Activated naive CD4-positive, alpha-beta T cell treated with anti-CD3 and anti-CD28 coated beads for 36 hours (primary cell): ENCODE data around the gene HECTD4. TPM values are rescaled to one million over a fixed set of nuclear protein-coding genes. Genes with fewer than 3 reads are reported as not detected.
"Not testable (repeated sequence)": the region's sequence is repeated elsewhere in the genome, so short reads cannot be mapped to it uniquely, and the experiment has no call there.

ENCODE experiments used
- CTCF ChIA-PET: fragments of 350-600 bp; sonication (Branson Sonifier 250); formaldehyde crosslinking; loops from one replicate; lab custom pipeline; 2021; ENCODE audit warnings: antibody characterized with exemption; lab: Charles Lee
- DNase-seq: peaks from one replicate; pipeline ENCODE4 v3.0.0-alpha.2; 2020
- H3K27ac Mint-ChIP-seq: one replicate; pipeline ENCODE4 v1.8.0; 2021; ENCODE audit warnings: mild to moderate bottlenecking, mixed read lengths
- H3K27me3 Mint-ChIP-seq: one replicate; pipeline ENCODE4 v1.8.0; 2021; ENCODE audit warnings: low read depth, mixed read lengths
- H3K36me3 Mint-ChIP-seq: one replicate; pipeline ENCODE4 v1.8.0; 2021; ENCODE audit warnings: low read depth, mixed read lengths
- H3K4me1 Mint-ChIP-seq: one replicate; pipeline ENCODE4 v1.8.0; 2021; ENCODE audit warnings: low read depth, mixed read lengths
- H3K4me3 Mint-ChIP-seq: one replicate; pipeline ENCODE4 v1.8.0; 2021; ENCODE audit warnings: mild to moderate bottlenecking, moderate library complexity, mixed read lengths
- H3K9me3 Mint-ChIP-seq: one replicate; pipeline ENCODE4 v1.8.0; 2021; ENCODE audit warnings: mixed read lengths
- intact Hi-C: fragments of 100-400 bp; cut with micrococcal nuclease; formaldehyde crosslinking; loops from one replicate; pipeline ENCODE4 v1.15.1; 2023
- total RNA-seq, 2 experiments: library from RNA; stranded (reverse); gene quantifications; one replicate each; pipeline ENCODE4 v1.2.3, GENCODE V29; 2021

Gene HECTD4
- total RNA-seq, 2 experiments from 2014 or later: 17.6 to 19.2 TPM

DNA sequence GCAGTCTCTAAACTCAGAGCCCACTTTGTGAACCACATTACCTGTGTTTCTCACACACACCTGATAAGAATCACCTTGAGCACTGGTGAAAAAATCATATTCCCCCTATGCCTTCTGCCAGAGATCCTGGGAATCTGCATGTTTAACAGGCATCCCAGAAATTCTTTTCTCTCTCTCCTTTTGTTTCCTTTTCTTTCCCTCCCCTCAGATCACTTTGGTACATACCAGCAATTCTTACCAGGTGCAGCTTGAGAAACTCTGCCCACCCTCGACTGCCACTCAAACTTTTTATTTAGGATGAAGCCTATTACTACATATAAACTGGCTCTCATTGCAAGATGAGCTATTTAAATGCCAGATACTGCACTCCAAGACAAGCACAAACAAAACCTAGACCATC, 36.0 kb downstream of the HECTD4 start:
- Mint-ChIP-seq H3K4me1 (peaks cover 30% of the 10 kb centered on the region), H3K4me3 (no peak overlapping the region), H3K27ac (no peak overlapping the region), H3K36me3 (no peaks in the 10 kb centered on the region), H3K27me3 (no peaks in the 10 kb centered on the region), H3K9me3 (no peaks in the 10 kb centered on the region)
- intact Hi-C loops: no loop called here
- CTCF ChIA-PET: interaction anchor here (0.5 to 1.1 kb wide), 2 partner anchors 32 to 321 kb away, joined by 3 to 4 read pairs; no protein-coding TSS in a partner anchor
- DNase-seq: no peak

DNA sequence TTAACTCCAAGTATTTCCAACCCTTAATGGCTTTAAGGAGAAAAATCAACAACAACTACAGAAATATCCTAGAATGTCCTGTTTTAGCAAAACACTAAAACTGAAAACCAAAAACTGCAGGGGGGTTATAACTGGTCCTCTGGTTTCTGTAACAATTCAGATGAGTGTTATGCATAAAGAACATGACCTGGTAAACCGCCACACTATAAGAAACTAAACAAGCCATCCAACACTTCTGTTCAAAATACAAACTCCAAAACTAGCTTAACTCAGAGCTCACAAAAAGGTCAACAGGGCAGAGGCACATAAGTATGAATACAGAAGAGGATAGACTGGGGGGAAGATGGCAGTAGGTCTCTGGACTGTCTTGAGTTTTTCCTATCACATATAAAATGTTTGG, 38.0 kb downstream of the HECTD4 start:
- Mint-ChIP-seq H3K27me3 (no peaks in the 10 kb centered on the region), H3K4me1 (peaks cover 30% of the 10 kb centered on the region)
- CTCF ChIA-PET: interaction anchor here (0.7 kb wide), 2 partner anchors 28 to 161 kb away, joined by 3 to 4 read pairs; no protein-coding TSS in a partner anchor

DNA sequence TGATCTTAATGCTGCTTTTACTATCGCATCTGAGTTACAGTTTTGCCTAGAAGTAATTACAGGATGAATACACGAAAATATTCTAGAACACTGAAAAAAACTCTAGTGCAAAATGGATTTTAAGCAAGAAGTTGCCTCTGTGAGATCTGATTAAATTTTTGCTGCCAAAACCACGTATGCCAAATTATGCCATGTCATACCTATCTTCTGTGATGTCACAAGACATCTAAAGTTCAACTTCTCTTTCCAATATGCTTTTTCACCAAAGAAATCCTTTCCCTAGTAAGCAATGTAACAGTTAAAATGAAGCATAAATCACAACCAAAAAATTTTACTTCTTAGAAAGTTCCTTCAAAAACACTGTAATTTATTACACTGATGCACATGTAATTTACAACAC, 39.6 kb downstream of the HECTD4 start:
- Mint-ChIP-seq H3K27me3 (no peaks in the 10 kb centered on the region), H3K4me3 (no peak overlapping the region), H3K9me3 (no peaks in the 10 kb centered on the region), H3K4me1 (peaks cover 27% of the 10 kb centered on the region), H3K36me3 (no peaks in the 10 kb centered on the region), H3K27ac (no peak overlapping the region)
- no peak for DNase-seq
- intact Hi-C loops: no loop called here
- CTCF ChIA-PET: interaction anchor here (0.9 kb wide), 1 partner anchor 16 kb away, joined by 4 read pairs; no protein-coding TSS in a partner anchor

More for the DNA sequence above, 38.0 kb downstream of the HECTD4 start:
- intact Hi-C loops: no loop called here
- Mint-ChIP-seq H3K27ac (no peak overlapping the region), H3K4me3 (no peak overlapping the region), H3K9me3 (no peaks in the 10 kb centered on the region), H3K36me3 (no peaks in the 10 kb centered on the region)
- no peak for DNase-seq

DNA sequence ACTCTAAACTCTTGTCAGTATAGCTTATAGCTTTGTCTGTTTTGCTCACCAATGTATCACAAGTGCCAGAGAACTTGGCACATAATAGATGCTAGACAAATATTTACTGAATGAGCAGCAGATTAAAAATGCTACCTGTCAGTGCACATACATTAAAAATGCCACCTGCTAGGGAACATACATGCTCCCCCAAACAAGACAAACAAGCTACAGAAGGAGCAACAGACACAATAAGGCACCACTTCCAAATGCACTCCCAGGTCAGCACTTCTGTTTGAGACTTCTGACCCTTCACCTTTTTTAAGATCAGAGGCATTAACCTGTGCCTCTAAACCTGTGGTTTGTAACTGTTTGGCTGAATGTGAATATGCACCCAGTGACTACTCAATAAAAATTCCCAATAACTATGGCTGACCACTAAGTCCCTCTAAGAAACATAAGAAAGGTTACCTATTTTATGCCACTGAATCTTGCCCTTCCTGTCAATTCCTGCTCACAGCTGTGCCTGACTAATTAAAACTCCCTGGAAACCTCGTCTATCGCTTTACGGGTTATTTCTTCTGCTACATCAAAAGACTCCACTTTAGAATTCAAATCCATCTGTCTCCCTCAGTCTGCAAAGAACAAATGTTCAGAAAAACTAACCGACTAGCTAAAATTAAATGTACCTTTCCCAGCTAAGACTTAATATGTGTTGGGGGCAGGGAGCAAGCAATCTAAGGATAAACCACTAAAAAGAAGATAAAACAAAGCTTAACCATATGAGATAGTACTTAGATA, 41.0 kb downstream of the HECTD4 start:
- H3K4me3 Mint-ChIP-seq: no peak overlapping the region
- H3K27me3 Mint-ChIP-seq: no peaks in the 10 kb centered on the region
- CTCF ChIA-PET: interaction anchor here (0.6 to 1.6 kb wide), 2 partner anchors 10 to 396 kb away, joined by 3 to 4 read pairs; no protein-coding TSS in a partner anchor
- no peaks in the 10 kb centered on the region for H3K9me3 Mint-ChIP-seq
- peaks cover 19% of the 10 kb centered on the region for H3K4me1 Mint-ChIP-seq
- intact Hi-C loops: no loop called here
- no peak overlapping the region for H3K27ac Mint-ChIP-seq
- DNase-seq: no peak
- H3K36me3 Mint-ChIP-seq: no peaks in the 10 kb centered on the region

DNA sequence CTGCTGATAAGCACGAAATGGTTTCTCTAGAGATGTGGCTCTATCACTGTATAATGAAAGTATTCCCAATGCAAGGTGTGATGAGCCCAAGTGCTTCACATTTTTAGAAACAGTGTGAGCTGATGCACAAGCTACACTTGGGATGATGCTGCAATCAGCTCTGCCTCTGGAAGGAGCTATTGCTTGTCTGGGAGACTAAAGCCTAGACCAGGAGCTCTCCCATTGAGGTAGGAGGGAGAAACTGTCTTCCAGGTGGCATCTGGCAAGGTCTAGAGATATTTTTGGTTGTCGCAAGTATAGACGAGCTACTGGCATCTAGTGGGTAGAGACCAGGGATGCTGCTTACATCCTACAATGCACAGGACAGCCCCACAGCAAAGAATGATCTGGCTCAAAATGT, 42.0 kb downstream of the HECTD4 start:
- Mint-ChIP-seq H3K27me3 (no peaks in the 10 kb centered on the region), H3K4me1 (peaks cover 17% of the 10 kb centered on the region), H3K4me3 (no peak overlapping the region), H3K36me3 (no peaks in the 10 kb centered on the region), H3K27ac (no peak overlapping the region), H3K9me3 (no peaks in the 10 kb centered on the region)
- intact Hi-C loops: no loop called here
- DNase-seq: no peak
- CTCF ChIA-PET: no interaction called here

DNA sequence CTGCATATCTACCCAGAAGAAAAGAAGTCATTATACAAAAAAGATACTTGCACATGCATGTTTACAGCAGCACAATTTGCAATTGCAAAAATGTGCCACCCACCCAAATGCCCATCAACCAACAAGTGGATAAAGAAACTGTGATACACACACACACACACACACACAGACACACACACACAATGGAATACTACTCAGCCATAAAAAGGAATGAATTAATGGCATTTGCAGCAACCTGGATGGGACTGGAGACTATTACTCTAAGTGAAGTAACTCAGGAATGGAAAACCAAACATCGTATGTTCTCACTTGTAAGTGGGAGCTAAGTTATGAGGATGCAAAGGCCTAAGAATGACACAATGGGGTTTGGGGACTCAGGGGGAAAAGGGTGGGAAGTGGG, 47.2 kb downstream of the HECTD4 start:
- H3K27me3 Mint-ChIP-seq, H3K4me3 Mint-ChIP-seq, H3K27ac Mint-ChIP-seq, H3K4me1 Mint-ChIP-seq, H3K36me3 Mint-ChIP-seq, intact Hi-C loops, H3K9me3 Mint-ChIP-seq, DNase-seq, CTCF ChIA-PET: not testable (repeated sequence)

DNA sequence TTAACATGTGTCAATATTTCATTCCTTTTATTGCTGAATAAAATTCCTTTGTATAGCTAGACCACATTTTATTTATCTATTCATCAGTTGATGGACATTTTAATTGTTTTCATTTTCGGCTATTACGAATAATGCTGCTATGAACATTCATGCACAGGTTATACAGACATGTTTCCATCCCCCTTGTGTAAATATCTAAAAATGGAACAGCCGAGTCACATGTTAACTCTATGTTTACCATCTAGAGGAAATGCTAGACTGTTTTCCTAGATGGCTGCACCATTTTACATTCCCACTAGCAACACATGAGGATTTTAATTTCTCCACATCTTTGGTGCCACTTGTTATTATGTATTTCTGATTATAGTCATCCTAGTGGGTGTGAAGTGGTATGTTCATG, 49.2 kb downstream of the HECTD4 start:
- Mint-ChIP-seq H3K4me3 (no peak overlapping the region), H3K36me3 (no peaks in the 10 kb centered on the region), H3K4me1 (no peaks in the 10 kb centered on the region), H3K27me3 (no peaks in the 10 kb centered on the region), H3K9me3 (no peaks in the 10 kb centered on the region), H3K27ac (no peak overlapping the region)
- DNase-seq: no peak
- intact Hi-C loops: no loop called here
- CTCF ChIA-PET: no interaction called here

DNA sequence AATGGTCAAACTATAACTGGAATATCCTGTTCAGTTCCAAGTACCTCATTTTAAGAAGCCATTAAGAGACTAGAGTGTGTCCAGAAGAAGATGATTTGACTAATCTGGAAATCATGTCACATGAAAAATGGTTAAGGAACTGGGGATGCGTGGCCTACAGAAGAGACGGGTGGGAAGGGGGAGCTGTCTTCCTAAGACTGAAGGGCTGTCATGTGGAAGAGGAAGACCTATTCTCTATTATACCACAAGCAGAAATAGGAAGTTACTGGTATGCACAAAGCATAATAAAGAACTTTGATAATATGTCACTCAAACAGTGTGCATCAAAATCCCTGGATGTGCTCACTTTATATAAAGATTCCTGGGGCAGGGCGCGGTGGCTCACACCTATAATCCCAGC, 50.3 kb downstream of the HECTD4 start:
- Mint-ChIP-seq H3K9me3 (no peaks in the 10 kb centered on the region), H3K27me3 (no peaks in the 10 kb centered on the region), H3K4me3 (no peak overlapping the region), H3K27ac (no peak overlapping the region), H3K4me1 (no peaks in the 10 kb centered on the region), H3K36me3 (no peaks in the 10 kb centered on the region)
- CTCF ChIA-PET: interaction anchor here (0.6 to 1.1 kb wide), 2 partner anchors 9 to 272 kb away, joined by 3 read pairs; no protein-coding TSS in a partner anchor
- intact Hi-C loops: no loop called here
- DNase-seq: no peak

DNA sequence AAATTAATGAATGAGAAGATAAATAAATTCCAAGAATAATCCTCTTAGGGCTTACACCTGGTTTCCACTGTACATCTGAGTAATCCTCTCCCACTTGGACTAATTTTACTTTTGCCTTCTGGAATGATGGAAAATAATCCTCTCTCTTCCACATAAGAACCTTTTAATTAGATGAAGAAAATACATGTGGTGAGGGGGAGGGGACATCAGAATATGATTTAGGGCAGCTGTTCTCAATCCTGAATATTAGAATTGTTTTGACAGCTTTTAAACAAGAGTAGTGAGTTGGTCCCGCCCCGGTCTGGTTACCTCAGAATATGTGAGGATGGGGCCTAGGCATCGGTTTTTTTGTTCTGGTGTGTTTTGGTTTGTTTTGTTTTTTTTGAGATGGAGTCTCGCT, 51.5 kb downstream of the HECTD4 start:
- intact Hi-C loops: no loop called here
- no peak overlapping the region for H3K27ac Mint-ChIP-seq
- H3K9me3 Mint-ChIP-seq: no peaks in the 10 kb centered on the region
- H3K36me3 Mint-ChIP-seq: no peaks in the 10 kb centered on the region
- DNase-seq: no peak
- H3K27me3 Mint-ChIP-seq: no peaks in the 10 kb centered on the region
- CTCF ChIA-PET: interaction anchor here (1.1 kb wide), 1 partner anchor 11 kb away, joined by 3 read pairs; no protein-coding TSS in a partner anchor
- H3K4me3 Mint-ChIP-seq: no peak overlapping the region
- H3K4me1 Mint-ChIP-seq: no peaks in the 10 kb centered on the region

DNA sequence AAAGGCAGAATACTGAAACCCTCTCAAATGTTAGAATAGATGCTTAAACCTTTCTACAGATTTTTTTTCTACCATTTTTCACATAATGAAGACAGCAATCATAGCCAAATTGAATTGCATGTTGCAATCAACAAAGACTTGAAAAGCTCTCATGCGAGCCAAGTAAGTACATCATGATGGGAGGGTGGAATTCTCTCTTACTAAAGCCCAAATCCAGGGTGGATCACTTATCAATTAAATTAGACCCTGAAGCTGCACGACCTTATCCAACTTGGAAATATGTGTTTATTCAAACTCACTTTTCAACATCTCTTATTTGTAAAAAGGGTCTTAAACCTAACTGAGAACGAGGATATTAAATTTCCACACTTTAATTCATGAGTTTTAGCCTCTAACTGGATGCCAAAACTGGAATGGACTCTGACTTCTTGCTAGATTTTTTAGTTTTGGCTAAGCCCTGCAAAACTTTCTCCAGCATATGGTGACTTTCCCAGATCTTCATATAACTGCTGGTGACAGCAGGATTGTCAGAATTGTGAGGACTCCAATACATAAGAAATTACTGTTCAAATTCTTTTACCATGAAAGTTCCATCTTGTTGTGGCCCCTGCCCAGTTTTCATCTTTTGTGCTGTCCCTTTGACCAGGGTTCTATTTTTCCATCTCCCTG, 53.6 kb downstream of the HECTD4 start:
- Mint-ChIP-seq H3K27me3 (no peaks in the 10 kb centered on the region), H3K4me1 (peaks cover 10% of the 10 kb centered on the region), H3K27ac (no peak overlapping the region), H3K9me3 (no peaks in the 10 kb centered on the region), H3K4me3 (no peak overlapping the region), H3K36me3 (no peaks in the 10 kb centered on the region)
- CTCF ChIA-PET: interaction anchor here (0.6 to 1.2 kb wide), 2 partner anchors 58 to 513 kb away, joined by 3 to 4 read pairs; no protein-coding TSS in a partner anchor
- no peak for DNase-seq
- intact Hi-C loops: no loop called here

DNA sequence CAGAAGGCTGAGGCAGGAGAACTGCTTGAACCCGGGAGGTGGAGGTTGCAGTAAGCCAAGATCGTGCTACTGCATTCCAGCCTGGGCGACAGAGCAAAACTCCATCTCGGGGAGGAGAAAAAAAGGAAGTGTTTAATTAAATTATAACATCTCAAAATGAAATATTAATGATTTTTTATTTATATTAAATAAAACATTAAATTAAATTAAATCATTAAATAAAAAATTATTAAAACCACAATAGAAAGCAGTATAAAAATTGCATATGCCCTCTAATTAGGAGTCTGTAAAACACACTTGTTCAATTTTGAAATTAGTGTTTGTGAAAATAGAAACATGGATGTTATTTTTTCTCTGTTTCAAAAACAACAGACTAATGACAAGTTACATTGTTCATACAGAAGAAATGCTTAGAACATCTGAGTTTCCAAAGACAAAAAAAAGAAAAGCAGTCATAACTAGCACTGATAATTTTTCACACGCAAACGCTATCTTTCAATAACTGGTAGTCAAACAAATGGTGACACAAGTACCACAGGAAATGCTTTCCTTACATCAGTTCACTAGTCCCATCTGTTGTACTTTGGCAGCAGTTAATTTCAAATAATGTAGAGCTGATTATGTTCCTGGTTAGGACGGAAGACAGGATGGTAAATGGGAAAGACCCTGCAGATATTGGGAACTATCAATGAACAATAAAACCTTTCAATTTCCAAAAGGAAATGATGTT, 54.9 kb downstream of the HECTD4 start:
- Mint-ChIP-seq H3K27me3 (no peaks in the 10 kb centered on the region), H3K36me3 (no peaks in the 10 kb centered on the region), H3K27ac (no peak overlapping the region), H3K9me3 (no peaks in the 10 kb centered on the region), H3K4me1 (peaks cover 18% of the 10 kb centered on the region), H3K4me3 (no peak overlapping the region)
- intact Hi-C loops: no loop called here
- CTCF ChIA-PET: interaction anchor here (1.2 kb wide), 1 partner anchor 59 kb away, joined by 4 read pairs; no protein-coding TSS in a partner anchor
- no peak for DNase-seq

DNA sequence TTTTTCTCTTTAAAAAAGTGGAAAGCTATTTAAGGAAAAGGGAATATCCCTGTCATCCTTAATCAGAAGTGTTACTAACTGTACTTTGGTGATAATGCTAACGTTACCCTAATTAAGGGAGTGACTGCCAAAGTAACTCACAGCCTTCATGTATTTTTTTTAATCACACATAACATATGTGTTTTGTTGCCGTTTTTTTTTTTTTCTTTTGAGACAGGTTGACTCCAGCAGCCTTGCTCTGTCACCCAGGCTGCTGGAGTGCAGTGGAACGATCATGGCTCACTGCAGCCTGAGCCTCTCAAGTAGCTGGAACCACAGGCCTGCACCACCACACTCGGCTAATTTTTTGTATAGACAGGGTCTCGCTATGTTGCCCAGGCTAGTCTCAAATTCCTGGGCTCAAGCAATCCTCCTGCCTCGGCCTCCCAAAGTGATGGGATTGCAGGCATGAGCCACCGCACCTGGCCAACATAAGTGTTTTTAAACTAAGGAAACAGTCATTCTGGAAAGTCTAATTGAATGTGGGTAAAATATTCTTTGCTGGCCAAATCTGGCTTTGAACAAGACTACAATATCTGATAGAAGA, 56.5 kb downstream of the HECTD4 start:
- CTCF ChIA-PET: interaction anchor here (0.6 kb wide), 1 partner anchor 14 kb away, joined by 5 read pairs; no protein-coding TSS in a partner anchor
- no peak overlapping the region for H3K4me3 Mint-ChIP-seq
- no peak for DNase-seq
- peaks cover 20% of the 10 kb centered on the region for H3K4me1 Mint-ChIP-seq
- H3K9me3 Mint-ChIP-seq: no peaks in the 10 kb centered on the region
- intact Hi-C loops: no loop called here
- H3K27ac Mint-ChIP-seq: no peak overlapping the region
- no peaks in the 10 kb centered on the region for H3K36me3 Mint-ChIP-seq
- H3K27me3 Mint-ChIP-seq: no peaks in the 10 kb centered on the region
